ENCODE data around the gene BHLHE41.

DNA sequence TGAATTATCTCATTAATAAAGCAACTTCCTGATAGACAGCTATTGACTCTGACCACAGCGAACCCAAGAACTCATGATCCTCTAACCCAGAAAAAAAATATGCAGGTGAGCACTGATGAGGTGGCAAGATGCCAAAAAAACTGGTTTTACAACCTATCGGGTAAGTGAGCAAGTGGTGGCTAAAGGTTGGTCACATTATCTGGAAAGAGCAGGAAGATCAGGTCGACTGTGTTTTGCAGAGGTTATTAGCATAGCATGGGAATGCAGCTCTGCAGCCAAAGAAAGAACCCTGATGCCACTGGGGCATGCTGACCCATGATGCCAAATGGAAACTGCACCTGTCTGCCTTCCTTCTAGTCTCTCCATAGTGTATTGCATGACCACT lies 23.5 kb downstream of the BHLHE41 start:
- no peak for TF ChIP-seq POLR2A (IDR thresholded peaks at IDR 0.05)
- TF ChIP-seq CTCF (IDR thresholded peaks at IDR 0.05 in 8 of 11, conservative IDR thresholded peaks at IDR 0.05 in 3 of 11): no peak
- no peak for TF ChIP-seq POLR2AphosphoS5 (IDR thresholded peaks at IDR 0.05)

Measured in spleen (tissue), 7 donors.